PC-3 (cell line): ENCODE results near the gene EPHA2.

Experiments
- EZH2 ChIP-seq: fragments of 300-600 bp; sonication (generic); IDR thresholded peaks from one replicate; pipeline ENCODE4 v1.6.1; 2017; ENCODE audit warnings: antibody characterized with exemption, mild to moderate bottlenecking, low read length; ENCODE audit not compliant: unreplicated experiment
- EZH2phosphoT487 ChIP-seq: fragments of 300-600 bp; sonication (generic); IDR thresholded peaks from 2 replicates; pipeline ENCODE4 v1.6.1; 2018; ENCODE audit warnings: mild to moderate bottlenecking, antibody characterized with exemption, low read length, borderline replicate concordance
- TF ChIP-seq, protein P1 (sequence below): fragments of 300-600 bp; sonication (generic); conservative IDR thresholded peaks from 2 replicates; pipeline ENCODE4 v1.5.1; 2017; ENCODE audit warnings: antibody characterized with exemption, low read depth, mild to moderate bottlenecking, low read length

DNA sequence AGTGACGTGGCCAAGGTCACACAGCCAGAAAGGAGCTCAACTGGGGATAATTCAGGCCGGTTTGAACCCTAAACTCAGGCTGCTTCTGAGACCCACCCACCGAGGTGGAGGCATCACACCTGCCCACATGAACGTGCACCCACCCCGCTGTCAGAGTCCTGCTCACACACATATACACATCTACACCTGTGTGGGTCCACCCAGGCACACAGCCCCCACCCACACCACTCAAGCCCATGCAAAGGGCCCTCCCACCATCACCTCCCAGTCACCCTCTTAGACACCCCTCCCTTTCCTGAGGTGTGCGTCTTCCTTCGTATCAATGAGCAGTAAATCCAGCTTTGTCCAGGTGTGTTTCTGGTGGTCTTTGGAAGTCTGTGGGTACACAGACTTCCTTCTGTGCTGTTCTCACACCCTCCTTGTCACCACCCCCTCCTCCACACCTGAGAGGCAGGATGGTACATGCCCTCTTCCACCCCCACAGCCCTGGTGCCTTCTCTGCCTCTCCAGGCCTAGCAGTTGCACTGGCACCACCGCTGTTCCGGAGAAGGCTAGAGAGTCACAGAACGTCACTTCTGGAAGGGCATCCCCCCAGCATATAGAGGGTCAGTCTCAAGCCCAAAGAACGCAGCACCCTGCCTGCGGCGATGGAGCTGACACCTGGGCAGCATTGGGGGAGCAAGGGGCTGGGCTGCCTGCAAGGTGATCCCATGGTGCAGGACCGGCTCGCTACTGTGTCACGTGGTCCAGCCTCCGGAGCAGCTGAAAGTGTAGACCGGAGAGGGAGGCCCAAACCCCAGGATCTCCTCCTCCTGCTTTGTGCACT is 63.6 kb downstream of the EPHA2 start:
- no peak for TF ChIP-seq EZH2
- no peak for TF ChIP-seq EZH2phosphoT487
- TF ChIP-seq, protein P1, sequence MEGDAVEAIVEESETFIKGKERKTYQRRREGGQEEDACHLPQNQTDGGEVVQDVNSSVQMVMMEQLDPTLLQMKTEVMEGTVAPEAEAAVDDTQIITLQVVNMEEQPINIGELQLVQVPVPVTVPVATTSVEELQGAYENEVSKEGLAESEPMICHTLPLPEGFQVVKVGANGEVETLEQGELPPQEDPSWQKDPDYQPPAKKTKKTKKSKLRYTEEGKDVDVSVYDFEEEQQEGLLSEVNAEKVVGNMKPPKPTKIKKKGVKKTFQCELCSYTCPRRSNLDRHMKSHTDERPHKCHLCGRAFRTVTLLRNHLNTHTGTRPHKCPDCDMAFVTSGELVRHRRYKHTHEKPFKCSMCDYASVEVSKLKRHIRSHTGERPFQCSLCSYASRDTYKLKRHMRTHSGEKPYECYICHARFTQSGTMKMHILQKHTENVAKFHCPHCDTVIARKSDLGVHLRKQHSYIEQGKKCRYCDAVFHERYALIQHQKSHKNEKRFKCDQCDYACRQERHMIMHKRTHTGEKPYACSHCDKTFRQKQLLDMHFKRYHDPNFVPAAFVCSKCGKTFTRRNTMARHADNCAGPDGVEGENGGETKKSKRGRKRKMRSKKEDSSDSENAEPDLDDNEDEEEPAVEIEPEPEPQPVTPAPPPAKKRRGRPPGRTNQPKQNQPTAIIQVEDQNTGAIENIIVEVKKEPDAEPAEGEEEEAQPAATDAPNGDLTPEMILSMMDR: no peak
